ENCODE measurements around the gene WNT9B. TPM values are rescaled to one million over a fixed set of nuclear protein-coding genes. Genes with fewer than 3 reads are reported as not detected.

The WNT9B gene
- total and polyA plus RNA-seq, 2 of the 13 experiments (the other 11 are each of a cell fraction or from before 2014, with no cell fraction given) = not detected

DNA sequence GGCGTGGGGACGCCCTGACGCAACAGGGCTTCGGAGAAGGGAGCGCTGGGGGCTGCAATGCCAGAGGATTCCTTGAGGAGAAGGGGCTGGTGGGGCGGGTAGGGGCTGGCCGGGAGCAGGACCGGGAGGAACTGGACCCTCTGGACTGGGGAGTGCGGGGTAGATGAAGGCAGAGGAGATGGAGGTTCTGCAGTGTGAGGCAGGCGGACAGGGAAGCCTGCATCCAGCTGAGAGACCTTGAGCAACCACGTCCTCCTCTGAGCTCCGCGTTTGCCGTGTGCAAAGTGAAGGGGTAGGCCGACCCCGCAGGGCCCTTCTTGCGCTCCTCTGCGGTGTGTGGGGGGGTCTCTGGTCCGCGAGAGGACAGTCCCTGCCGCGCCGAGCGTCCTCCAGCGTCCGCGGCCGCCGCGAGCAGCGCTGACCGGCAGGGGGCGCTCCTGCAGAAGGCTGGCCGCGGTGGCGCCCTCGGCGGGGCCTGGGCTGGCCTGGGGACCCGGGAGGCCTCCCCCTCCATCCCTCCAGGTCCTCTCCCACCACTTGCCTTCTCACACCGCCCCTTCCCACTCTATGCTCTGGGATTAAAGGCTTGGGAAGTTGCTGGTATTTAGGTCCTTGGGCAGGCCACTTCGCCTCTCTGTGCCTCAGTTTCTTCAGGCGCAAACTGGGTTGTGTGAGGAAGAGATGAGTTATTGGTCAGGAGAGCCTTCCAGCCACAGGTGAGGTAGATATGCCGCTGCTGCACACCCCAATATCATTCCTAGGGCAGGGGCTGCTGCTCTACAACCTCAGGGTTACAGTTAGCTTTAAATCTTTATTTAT lies 9.6 kb upstream of the WNT9B start (continued):
- TF ChIP-seq, protein P1, sequence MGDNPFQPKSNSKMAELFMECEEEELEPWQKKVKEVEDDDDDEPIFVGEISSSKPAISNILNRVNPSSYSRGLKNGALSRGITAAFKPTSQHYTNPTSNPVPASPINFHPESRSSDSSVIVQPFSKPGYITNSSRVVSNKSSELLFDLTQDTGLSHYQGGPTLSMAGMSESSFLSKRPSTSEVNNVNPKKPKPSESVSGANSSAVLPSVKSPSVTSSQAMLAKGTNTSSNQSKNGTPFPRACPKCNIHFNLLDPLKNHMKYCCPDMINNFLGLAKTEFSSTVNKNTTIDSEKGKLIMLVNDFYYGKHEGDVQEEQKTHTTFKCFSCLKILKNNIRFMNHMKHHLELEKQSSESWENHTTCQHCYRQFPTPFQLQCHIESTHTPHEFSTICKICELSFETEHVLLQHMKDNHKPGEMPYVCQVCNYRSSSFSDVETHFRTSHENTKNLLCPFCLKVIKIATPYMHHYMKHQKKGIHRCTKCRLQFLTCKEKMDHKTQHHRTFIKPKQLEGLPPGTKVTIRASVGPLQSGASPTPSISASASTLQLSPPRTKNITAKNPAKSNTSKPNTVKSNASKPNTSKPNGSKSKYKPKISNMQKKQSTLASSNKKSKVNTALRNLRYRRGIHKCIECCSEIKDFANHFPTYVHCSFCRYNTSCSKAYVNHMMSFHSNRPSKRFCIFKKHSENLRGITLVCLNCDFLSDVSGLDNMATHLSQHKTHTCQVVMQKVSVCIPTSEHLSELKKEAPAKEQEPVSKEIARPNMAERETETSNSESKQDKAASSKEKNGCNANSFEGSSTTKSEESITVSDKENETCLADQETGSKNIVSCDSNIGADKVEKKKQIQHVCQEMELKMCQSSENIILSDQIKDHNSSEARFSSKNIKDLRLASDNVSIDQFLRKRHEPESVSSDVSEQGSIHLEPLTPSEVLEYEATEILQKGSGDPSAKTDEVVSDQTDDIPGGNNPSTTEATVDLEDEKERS (CRISPR knock-in tag; IDR thresholded peaks at IDR 0.05) = no peak
- TF ChIP-seq NR1H2 (CRISPR knock-in tag; IDR thresholded peaks at IDR 0.05; ENCODE audit: borderline replicate concordance, low read depth) (no peak), DMAP1 (CRISPR knock-in tag; IDR thresholded peaks at IDR 0.05) (no peak), NFKB2 (CRISPR knock-in tag; IDR thresholded peaks at IDR 0.05; ENCODE audit: borderline replicate concordance) (peak; percentile 85; the same call in 1 of the 2 replicates), SRSF9 (IDR thresholded peaks at IDR 0.05; ENCODE audit: borderline replicate concordance, insufficient read depth, low read depth, low read length, poor library complexity, severe bottlenecking) (no peak), HES4 (CRISPR knock-in tag; IDR thresholded peaks at IDR 0.05; ENCODE audit: borderline replicate concordance) (peak; percentile 85; the same call in 1 of the 2 replicates), ZNF30 (CRISPR knock-in tag; IDR thresholded peaks at IDR 0.05) (no peak), STAG1 (CRISPR knock-in tag; IDR thresholded peaks at IDR 0.05) (peak; percentile 86), GABPA (IDR thresholded peaks at IDR 0.05; ENCODE audit: low read depth, low read length) (no peak), GABPA (CRISPR knock-in tag; IDR thresholded peaks at IDR 0.05; ENCODE audit: low read depth) (no peak), ETV6 (CRISPR knock-in tag; conservative IDR thresholded peaks at IDR 0.05) (0 out of 2 replicates have a peak, but pooled peaks have one; percentile 79), ZFYVE20 (CRISPR knock-in tag; IDR thresholded peaks at IDR 0.05; ENCODE audit: borderline replicate concordance, low read depth) (no peak), ZNF550 (CRISPR knock-in tag; IDR thresholded peaks at IDR 0.05; ENCODE audit: borderline replicate concordance) (no peak), MED8 (CRISPR knock-in tag; IDR thresholded peaks at IDR 0.05; ENCODE audit: insufficient replicate concordance) (no peak)
- TF ChIP-seq, protein P2, sequence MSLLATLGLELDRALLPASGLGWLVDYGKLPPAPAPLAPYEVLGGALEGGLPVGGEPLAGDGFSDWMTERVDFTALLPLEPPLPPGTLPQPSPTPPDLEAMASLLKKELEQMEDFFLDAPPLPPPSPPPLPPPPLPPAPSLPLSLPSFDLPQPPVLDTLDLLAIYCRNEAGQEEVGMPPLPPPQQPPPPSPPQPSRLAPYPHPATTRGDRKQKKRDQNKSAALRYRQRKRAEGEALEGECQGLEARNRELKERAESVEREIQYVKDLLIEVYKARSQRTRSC (CRISPR knock-in tag; IDR thresholded peaks at IDR 0.05; ENCODE audit: low read depth) = 0 out of 2 replicates have a peak, but pooled peaks have one; percentile 25
- TF ChIP-seq, protein P3, sequence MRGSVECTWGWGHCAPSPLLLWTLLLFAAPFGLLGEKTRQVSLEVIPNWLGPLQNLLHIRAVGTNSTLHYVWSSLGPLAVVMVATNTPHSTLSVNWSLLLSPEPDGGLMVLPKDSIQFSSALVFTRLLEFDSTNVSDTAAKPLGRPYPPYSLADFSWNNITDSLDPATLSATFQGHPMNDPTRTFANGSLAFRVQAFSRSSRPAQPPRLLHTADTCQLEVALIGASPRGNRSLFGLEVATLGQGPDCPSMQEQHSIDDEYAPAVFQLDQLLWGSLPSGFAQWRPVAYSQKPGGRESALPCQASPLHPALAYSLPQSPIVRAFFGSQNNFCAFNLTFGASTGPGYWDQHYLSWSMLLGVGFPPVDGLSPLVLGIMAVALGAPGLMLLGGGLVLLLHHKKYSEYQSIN (CRISPR knock-in tag; IDR thresholded peaks at IDR 0.05; ENCODE audit: borderline replicate concordance) = no peak
- TF ChIP-seq, protein P4, sequence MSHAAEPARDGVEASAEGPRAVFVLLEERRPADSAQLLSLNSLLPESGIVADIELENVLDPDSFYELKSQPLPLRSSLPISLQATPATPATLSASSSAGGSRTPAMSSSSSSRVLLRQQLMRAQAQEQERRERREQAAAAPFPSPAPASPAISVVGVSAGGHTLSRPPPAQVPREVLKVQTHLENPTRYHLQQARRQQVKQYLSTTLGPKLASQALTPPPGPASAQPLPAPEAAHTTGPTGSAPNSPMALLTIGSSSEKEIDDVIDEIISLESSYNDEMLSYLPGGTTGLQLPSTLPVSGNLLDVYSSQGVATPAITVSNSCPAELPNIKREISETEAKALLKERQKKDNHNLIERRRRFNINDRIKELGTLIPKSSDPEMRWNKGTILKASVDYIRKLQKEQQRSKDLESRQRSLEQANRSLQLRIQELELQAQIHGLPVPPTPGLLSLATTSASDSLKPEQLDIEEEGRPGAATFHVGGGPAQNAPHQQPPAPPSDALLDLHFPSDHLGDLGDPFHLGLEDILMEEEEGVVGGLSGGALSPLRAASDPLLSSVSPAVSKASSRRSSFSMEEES (CRISPR knock-in tag; IDR thresholded peaks at IDR 0.05) = no peak
